ENCODE measurements around the gene CYP11A1.

CYP11A1 gene

GRCh38 chr15:74343797-74344127 is 23.7 kb downstream of the CYP11A1 start:
- DNase-seq: no peak

DNA sequence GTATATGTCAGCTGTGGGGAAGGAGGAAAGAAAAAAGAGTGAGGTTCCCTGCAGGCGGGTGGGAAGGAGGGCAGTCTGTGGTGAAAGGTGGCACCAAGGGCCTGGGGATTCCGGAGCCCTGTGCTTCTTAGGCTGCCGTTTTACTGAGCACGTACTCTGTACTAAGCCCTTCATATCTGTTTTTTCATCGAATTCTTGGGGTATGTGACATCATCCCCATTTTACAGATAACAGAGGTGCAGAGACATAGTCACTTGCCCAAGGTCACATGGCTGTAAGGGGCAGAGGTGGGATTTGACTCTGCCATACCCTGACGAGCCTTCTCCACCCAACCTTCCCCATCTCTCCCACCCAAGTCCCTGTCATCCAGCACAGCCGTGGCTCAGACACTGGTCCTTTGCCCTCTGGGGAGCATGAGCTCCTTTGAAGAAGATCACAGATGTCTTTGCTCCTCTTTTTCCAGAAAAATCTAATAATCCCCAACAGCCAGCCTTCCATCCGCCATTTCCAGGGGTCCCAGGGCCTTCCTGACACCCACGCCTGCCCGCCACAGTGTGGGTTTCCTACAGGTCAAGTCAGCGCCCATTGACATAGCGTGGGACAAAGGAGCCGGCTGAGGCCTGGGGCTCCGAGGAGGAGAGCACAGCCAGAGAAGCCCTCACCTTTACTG is 24.2 kb downstream of the CYP11A1 start:
- no peak for DNase-seq

DNA sequence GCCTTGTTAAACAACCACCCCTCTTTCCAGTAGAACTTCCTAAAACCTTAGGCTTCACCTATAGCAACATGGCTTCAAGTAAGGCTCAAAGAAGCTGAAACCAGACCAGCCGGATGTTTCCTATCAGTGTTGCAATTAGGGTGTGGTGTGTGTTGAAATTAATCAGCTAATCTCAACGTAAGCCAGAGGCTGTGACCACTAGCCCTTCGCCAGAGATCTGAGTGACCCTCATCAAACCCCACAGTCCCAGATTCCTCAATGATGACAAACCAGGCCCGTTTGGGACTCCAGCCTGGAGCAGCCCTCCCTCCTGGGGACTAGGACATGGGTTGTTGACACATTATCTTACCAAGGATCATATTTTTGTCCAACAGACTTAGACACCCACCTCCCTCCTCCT is 27.3 kb downstream of the CYP11A1 start:
- no peak for DNase-seq

DNA sequence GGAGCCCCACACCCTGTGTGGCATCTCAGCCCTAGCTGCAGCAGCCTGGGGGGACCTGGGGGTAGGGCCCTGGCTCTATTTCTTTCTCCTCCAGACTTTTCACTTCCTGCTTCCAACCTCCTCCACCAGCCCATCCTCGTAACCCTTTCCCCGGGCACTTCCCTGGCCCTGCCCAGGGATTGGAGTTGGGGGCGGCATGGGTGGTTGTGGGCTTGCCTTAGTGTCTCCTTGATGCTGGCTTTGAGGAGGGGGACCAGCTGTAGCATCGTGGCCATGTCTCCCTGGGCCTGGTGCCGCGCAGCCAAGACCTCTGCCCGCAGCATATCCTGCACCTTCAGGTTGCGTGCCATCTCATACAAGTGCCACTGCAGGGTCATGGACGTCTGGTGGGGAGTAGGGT is 28.1 kb downstream of the CYP11A1 start:
- DNase-seq: no peak

DNA sequence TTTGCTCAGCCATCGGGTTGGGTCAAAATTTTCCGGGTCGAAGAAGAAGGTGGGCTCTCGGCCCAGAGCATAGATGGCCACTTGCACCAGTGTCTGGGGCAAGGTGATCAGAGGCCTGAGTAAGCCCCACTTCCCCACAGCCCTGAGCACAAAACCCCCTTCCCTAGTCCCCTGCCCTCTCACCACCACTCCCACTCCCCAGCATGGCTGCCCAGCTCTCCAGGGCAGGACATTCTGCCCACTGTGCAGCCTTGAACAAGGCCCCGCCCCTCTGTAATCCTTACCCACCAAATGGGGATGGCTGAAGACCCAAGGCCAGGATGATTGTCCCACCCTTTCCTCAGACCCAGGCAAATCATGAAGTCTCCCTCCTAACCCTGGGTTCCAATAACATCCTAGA is 28.8 kb downstream of the CYP11A1 start:
- no peak for DNase-seq

DNA sequence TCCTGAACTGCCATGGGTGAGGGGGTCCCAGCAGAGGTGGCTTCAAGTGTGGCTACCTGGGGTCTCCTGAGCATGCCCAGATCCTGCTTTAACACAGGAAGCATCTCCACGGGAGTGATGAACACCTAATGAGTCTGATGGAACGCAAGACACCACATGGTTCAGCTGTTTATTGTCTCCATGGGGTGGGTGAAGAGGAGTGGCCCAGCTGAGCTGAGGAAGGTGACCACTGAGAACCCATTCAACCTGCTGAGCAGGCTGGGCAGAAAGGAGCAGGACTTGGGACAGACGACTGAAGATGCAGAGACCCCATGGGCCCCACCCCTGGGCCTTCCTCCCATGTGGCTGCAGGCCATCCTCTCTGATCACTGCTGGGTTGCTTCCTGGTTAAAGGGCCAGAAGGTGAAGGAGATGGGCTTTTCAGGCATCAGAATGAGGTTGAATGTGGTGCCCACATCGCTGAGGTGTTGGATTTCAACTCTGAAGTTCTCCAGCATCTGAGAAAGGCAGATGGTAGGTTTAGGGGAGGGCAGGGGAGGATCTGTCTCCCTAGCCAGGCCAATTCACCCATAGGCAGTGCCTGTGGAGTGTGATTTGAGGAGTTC is 29.7 kb downstream of the CYP11A1 start:
- no peak for DNase-seq

DNA sequence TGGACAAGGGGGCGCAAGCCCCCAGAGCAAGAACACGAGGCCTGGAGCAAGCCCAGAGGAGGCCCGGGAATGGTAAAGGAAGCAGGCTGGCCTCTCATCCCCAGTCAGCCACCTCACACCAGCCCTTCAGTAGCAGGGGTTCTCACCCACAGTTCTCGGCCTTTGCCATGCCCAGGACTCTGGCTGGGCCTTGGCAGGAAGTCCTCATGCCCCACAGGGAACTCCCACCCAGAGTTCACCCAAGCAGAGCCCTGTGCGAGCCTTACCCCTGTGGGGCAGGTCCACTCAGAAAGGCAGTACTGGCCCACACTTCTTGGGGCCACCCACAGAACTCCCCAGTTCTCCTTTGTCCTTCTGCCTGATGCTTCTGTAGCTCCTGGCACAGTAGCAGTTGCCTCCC is 30.3 kb downstream of the CYP11A1 start:
- no peak for DNase-seq

DNA sequence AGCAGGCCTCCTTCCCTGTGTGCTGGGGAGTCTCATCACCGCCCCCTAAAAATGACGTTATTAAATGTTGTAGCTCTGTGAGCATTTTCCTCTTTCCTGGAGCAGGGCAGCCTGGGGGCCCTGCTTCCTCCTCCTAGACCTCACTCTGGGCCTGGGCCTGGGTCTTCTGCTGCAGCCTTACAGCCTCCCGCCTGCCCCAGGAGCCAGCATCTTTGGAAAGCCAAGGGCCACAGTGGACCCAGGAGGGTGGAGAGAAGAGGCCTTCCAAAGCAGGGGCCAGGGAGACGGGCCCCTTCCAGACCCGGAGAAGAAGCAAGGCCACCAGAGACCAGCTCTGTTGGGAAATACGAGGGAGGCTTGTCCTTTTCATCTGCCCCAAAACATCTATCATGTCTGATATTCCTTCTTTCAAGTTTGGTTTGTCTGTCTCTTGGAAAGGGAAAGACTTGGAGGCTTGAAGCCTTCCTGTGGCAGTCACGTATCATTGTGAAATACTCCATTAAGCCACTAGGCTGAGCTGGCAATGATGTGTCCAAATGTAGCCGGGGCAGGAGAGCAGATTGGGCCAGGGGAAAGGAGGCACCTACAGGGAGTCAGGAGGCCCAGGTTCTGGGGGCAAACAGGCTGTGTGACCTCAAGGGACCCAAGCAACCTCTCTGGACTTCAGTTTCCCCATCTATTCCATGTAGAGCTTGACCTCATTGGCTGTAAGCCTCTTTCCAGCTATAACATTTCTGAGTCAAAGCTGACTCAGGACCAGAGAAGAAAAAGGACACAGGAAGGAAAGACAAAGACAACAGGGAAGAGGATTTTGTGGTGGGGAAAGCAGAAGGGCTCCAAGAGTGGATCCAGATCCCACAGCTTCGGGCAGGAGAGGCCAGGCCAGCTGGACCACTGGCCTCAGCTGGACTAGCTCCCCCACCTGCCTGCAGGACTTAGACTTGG is 31.1 kb downstream of the CYP11A1 start:
- DNase-seq: no peak

GRCh38 chr15:74335396-74335795 is 32.0 kb downstream of the CYP11A1 start:
- DNase-seq: no peak

- DNase-seq: no peak
Observed at GRCh38 chr15:74334127-74334526, 33.3 kb downstream of the CYP11A1 start.

DNA sequence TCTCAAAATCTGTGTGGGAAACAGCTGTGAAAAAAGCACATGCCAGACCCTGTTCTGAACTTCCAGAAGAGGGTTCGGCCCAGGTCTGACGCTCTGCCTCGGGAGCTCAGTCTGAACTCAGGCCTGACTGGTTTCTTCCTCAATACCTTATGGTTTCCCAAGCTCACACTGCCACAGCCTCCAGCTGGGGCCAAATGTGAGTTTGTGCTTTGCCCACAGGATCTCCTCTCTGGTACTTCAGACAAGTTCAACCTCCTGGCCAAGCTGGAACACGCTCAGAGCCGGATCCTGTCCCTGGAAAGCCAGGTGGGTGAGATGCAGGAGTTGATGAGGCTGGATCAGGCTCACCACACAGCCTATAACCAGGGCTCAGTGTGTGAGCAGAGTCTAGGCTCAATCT is 33.8 kb downstream of the CYP11A1 start:
- DNase-seq: no peak

GRCh38 chr15:74333093-74333492 is 34.4 kb downstream of the CYP11A1 start:
- DNase-seq: no peak

DNA sequence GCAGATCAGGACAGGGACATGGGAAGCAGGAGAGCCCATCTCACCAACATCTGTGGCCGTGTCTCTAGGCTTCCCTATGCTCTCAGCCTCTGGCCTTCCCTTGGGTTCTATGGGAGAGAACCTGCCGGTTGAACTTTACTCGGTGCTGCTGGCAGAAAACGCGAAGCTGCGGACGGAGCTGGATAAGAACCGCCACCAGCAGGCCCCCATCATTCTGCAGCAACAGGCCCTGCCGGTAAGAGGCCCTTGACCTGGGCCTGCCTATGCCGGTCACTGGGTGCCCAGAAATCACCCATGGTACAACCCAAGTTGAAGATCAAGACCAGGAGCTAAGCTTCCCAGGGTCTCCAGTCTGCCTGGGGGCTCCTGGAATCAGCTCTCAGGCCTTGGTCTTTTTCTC is 34.8 kb downstream of the CYP11A1 start:
- no peak for DNase-seq

- DNase-seq: no peak
Observed at GRCh38 chr15:74332011-74332410, 35.4 kb downstream of the CYP11A1 start.

GRCh38 chr15:74330861-74331408 is 36.5 kb downstream of the CYP11A1 start:
- DNase-seq: no peak

GRCh38 chr15:74328331-74329056 is 39.0 kb downstream of the CYP11A1 start:
- no peak for DNase-seq

- no peak for DNase-seq
Observed at GRCh38 chr15:74327756-74328155, 39.7 kb downstream of the CYP11A1 start.

GRCh38 chr15:74326746-74327145 is 40.7 kb downstream of the CYP11A1 start:
- no peak for DNase-seq

DNA sequence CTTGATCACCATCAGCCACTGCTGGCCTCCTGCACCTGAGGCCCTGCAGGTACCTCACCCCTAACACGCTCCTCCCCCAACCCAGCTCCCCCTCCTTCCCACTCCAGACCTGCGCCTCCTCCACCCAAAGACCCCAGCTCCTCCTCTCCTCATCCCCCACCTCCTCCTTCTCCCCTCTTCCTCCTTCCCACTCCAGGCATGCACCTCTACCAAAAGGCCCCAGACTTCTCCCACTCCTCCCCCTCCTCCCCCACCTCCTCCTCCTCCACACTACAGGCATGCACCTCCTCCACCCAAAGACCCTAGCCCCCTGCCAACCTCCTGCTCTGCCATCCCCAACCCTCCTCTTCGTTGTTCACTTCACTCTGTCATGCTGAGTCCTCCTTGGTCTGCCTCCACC is 42.7 kb downstream of the CYP11A1 start:
- DNase-seq: no peak

- DNase-seq: peak; percentile 52
Observed at GRCh38 chr15:74322558-74323180, 44.8 kb downstream of the CYP11A1 start.

DNA sequence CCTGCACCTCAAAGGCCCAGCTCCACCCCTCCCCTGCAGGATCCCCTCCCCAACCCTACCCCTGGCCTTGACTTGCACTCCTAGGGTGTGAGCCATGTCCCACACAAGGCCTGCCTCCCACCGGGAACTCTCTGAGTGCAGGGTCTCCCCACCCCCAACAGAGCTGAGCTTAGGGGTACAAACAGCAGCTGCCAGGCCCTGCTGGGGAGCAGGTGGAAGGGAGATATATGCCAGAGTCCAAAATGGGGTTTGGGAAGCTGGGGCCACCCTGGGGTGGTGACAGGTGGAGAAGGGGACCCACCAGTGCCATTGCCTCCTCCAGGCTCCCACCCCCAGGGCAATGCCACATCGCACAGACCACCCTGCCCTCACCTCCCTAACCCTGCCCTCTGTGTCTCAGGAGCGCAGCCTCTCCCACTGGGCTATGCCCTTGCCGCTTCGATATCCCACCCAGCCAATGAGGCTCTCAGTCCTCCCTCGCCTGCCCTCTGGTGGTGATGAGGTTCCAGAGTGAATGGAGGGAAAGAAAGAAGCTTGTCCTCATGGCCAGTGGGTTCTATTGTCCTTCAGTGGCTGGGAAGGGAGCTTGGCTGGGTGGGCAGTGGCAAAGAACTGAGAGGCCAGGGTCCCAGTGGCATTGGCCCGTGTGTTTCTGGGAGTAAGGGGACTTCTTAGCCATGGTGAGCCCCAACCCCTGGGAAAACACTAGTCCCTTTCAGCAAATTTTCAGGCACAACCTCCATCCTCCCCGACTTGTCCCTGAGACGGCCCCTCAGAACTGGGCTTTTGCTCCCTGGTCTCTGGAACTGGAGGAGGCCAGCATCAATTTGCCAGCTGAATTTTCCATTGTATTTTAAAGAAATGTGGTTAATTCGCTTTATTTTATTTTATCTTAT is 46.8 kb downstream of the CYP11A1 start:
- peak; percentile 39 for DNase-seq
